NCI-H2081 (cell line): ENCODE measurements around the gene GMPR.

ENCODE experiments used
- DNase-seq, 2 experiments: peaks; one replicate each; lab custom pipeline; 2025; lab: John Stamatoyannopoulos, UW

GMPR gene

DNA sequence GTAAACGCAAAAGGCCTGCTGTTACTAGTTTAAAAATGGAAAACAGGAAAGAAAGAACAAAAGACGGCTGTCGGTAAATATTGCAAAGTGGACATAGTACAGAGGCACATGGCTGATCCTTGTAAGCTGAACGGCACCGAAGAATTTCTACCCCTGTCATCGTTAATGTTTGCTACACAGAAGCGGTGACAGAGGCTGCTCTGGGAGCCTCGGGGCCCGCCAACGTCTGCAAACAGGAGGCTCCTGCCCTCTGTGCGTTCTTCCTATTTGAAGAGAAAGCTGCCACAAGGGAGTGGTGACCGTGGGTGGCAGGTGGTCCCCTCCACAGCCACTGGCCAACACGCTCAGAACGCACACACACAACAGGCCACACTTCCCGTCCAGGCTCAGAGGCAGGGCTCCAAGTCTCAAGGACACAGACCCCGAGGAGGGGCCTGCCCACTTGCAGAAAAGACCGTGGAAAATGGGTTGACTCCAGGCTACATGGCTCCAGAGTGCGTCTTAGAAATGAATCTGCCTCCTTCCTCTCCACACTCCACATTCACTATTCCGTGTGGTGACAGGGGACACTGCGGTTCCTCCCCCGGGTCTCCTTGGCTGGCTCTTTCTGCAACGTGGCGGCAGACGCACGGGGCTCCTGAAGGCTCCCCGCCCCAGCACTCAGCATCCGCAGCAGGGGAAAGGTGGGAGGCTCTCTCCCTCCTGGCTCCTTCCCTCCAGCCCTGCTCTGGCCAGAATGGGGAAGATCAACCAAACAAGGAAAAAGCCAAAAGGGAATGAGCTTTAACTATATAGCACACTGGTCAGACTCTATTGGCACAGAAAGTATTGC lies 64.5 kb downstream of the GMPR start:
- DNase-seq, result peak in 1 of 2 experiments; percentile 12

GRCh38 chr6:16305246-16305725 lies 66.9 kb downstream of the GMPR start:
- DNase-seq, result no peak

DNA sequence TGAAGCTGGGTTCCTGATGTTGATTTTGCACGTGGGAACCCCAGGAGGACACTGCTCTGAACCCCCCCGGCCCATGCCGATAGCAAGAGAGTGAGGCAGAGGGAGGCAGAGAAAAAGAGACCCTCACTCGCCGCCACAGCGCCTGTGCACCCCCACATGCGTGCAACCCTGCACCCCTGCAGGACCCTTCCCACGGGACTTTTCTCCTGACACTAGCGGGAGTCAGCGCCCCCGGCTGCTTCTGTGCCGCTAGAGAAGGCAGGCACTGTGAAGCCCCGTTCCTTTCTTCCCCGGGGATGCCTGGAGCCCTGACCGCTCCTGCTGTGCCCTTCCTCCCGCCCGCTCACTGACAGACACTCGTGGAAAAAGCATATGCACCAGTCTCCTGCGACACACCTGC lies 67.4 kb downstream of the GMPR start:
- DNase-seq, result no peak

DNA sequence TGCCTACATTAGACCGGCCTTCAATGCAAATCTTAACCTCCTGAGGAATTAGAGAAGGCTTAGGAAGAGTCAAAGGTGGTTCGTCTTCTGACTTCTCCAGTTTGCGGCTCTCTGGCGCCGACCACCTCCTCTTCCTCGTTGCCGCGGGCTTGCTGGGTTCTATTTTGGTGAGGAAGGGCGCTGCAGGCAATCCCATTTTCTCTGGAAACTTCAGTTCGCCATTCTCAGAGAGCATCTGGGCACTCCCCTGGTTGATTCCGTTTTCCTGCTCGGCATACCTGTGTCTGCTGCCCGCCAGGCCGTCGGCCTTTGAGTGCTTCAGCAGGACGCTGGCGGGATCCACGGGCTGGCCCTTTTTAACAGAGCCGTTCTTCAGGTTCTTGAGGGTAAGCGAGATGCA lies 67.9 kb downstream of the GMPR start:
- DNase-seq, result no peak

DNA sequence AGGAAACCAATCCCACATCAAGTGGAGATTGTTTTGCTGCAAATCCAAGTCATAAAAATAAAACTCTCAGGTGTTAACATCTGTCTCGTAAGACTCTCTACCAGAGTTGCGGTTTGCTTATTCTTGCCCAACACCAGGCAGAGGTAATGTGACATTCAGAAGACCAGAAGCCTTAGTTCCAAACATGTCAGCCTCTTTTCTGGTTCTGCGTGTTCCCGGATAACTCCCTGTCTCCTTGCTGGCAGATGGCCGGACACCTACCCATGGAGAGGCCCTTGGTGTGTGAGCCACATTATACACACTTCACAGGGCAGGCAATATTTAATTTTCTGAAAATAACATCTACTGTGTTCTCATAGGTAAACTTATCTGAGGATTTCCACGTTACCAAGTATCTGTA lies 73.4 kb downstream of the GMPR start:
- DNase-seq, result no peak

GRCh38 chr6:16313732-16314131 lies 75.3 kb downstream of the GMPR start:
- no peak for DNase-seq

DNA sequence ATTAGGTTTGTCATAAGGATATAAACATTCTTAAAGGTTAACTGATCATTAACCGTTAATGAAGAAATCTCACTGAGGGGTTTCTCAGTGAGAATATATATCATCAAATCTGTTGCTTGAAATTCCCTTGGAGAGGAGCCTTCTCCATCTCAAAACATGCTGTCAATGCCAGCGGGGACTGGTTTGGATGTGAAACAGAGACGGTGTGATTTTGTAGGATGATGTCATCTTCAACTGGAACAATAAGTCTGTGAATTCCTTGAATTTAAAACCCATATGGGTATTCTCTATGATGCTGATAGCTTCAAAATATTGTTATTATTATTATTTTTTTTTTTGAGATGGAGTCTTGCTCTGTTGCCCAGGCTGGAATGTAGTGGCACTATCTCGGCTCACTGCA lies 75.9 kb downstream of the GMPR start:
- no peak for DNase-seq

DNA sequence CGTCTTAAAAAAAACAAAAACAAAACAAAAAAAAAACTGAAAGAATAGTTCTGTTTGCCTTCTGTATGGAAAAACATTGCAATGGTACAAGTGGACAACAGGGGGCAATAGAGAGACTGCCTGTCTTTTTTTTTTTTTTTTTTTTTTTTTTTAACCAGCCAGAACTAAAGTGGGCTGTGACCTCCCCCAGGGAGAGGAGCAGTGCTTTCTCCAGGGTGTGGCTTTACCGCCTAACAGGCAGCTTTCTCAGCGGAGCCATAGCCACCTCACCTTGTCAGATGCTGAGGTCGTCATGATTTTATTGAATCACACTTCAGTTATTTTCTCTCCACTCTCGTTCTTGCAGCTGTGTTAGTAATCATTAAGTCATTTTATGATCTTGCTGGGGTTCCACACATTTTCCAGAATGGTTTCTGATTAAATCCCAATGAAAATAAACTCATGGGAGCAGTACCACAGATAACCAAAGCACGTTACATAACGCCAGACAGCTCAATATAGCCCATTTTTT lies 78.4 kb downstream of the GMPR start:
- DNase-seq, result peak; percentile 19 to 29

DNA sequence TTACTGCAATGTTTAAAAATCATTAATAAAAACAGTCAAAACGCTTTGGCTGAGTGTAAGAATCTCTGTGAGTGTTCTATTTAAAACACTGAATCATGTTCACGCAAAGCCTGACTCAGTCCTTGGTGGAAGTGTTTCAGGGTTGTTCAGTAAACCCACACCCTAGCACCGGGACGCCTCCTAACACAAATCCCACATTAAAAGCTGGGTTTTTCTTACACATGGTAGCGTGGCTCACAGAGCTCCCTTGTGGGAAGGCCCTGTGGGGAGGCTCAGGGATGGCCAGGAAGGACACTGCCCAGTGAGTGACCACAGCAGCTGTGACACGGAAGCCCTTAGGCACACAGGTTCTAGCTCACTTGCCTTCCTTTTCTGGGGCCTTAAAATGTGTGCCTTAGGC lies 80.2 kb downstream of the GMPR start:
- no peak for DNase-seq

GRCh38 chr6:16318953-16319720 lies 80.8 kb downstream of the GMPR start:
- no peak for DNase-seq

DNA sequence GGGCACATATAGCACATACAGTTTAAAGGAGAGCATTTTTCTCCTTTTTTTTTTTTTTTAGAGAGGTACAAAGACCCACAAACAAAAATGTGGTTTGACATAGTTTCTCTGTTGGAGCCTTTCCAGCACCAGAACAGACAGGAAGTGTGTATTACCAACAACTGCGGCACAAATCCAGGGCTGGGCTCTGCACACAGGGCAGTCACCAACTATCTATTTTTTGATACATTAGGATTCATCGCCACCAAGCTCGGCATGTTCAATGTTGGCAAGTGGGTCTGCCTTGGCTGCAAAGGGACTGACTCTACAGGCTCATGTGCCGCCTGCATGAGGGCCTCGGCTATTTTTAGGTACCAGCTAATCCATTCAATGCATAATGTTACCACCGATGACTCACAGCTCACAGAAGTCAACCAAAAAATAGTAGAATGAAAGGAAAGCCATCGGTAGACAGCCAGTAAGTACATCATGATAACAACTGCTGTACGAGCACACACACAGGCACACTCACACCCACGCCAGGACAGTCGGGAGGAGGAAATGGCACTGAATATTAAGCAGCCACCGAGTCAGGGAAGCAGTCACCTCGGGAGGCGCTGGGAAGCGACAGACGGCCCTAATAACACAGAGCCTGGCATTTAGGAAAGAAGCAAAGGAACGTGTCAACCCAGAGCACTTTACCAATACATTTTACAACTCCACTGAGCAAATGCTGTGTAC lies 81.6 kb downstream of the GMPR start:
- DNase-seq, result peak; percentile 17 to 65

DNA sequence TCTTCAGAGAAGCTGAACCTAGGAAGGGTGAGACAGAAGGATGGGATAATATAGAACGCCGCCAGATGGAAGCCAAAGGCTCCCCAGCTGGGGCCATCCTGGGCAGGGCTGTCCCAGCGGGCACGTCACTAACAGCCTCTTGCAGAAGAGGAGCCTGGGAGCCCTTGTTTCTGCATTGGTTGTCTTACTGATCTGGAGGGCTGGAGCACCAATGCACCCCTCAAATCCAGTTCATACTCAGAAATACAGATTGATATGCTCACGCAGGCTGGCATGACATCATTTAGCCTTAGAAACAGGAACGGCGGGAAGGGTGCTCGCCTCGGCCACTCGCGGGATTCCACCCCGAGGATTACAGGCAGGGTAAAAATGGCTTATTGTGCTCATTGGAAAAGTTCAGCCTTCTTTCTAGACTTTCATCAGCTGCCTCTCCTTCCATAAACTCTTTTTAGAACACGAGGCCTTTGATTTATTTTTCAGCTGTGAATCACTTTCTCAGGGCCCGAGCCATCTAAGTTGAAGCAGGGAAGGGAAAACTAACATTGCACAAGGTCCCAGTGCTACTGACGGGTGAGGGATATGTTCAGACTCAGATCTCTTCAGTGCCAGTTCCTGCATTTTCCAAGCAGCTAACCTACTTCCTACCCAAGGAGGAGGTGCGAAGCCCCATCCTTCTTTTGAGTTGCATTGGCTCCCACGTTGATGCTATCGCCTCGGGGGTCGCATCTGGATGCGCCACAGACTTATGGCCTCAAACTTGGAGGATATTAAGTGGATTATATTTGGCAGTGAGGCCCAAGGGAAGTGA lies 82.3 kb downstream of the GMPR start:
- no peak for DNase-seq

GRCh38 chr6:16321341-16321710 lies 82.9 kb downstream of the GMPR start:
- no peak for DNase-seq

DNA sequence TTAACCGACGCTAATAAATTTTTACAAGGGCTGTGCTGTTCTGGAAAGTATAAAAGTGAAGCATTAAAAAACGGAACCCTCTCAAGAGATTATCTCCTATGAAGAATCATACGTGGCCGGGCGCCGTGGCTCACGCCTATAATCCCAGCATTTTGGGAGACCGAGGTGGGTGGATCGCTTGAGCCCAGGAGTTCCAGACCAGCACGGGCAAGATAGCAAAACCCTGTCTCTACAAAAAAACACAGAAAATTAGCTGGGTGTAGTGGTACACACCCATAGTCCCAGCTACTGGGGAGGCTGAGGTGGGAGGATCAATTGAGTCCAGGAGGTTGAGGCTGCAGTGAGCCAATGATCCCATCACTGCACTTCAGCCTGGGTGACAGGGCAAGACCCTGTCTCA lies 83.4 kb downstream of the GMPR start:
- no peak for DNase-seq

- peak; percentile 33 to 75 for DNase-seq
These were observed 84.4 kb downstream of the GMPR start for GRCh38 chr6:16322666-16323312.

- DNase-seq, result no peak
These were observed 85.8 kb downstream of the GMPR start for GRCh38 chr6:16324184-16324583.

DNA sequence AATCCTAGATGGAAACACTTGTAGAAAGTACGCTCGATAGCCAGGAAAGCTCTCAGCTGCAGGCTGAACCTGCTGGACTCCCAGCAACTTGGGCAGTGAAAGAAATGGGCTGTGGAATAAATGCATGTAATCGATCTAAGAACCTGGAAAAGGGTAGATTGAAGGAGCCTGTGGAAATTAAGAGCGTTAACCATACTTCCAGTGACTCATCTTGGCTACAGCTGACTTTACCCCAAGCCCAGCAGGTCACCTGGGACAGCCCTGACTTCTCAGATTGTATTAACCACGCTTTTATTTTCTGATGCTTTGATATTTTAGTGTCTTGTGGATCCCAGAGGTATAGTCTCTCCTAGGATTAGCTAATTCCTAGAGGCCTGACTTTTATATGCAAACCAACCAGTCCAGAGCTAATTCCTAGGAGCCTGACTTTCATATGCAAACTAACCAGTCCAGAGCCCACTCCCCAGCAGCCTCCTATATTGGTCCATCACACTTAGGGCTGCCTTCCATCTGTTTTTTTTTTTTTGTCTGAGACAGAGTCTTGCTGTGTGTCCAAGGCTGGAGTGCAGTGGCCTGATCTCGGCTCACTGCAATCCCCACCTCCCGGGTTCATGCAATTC lies 86.3 kb downstream of the GMPR start:
- DNase-seq, result no peak

DNA sequence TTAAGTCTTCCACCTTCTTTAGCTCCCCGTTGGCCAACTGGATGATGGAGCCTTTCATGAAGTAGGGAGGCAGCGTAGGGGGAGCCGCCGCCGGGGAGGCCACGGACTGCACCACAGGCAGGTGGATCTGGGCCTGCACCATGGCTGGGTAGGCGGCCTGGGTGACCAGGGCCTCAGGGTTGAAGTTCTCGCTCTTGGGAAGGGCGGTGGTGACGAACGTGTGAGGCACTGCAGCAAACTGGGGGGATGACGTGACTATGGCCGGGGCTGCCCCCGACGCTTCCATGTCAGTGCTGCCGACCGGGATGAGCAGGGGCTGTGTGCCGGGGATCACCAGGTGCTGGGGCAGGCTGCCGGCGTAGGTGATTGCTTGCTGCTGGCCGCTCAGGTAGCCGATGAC lies 88.1 kb downstream of the GMPR start:
- no peak for DNase-seq

DNA sequence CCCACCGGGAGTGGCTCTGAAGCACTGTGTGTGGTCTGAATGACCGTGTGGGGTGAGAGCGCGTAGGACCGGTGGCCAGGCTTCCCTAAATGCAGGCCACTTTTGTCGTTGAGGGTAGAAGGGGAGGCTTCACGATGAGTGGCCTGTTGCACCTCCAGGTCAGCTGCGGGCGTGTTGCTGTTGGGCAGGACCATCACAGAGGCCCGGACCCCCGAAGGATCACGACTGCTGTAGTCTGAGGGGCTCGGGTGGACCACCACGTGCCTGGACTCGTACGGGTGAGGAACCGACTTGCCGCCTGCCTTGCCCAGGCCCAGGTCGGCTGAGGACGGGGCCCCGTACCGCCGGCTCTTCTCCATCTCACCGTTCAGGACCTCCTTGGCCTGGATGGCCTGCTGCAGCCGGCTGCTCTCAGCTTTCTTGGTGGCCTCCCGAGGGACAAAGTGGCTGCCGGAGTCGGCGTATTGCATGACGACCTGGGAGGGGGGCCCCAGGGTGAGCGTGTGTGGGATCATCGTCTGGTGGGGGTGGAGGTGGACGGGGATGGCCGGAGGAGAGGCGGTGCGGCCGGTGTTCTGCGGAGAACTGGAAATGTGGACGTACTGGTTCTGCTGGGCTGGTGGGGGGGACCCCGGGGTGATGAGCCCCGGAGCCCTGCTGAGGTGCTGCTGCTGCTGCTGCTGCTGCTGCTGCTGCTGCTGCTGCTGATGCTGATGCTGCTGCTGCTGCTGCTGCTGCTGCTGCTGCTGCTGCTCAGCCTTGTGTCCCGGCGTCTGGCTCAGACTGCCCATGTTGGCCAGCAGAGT lies 88.8 kb downstream of the GMPR start:
- no peak for DNase-seq
